Activated CD4-positive, alpha-beta memory T cell treated with anti-CD3 and anti-CD28 coated beads for 36 hours (primary cell): ENCODE data around the gene KIN. TPM values are rescaled to one million over a fixed set of nuclear protein-coding genes. Genes with fewer than 3 reads are reported as not detected.

Experiments used
- CTCF ChIA-PET: fragments of 350-600 bp; sonication (Branson Sonifier 250); formaldehyde crosslinking; loops from one replicate; lab custom pipeline; 2021; ENCODE audit warnings: antibody characterized with exemption, inconsistent platforms; lab: Charles Lee
- POLR2A ChIA-PET: fragments of 350-600 bp; sonication (Branson Sonifier 250); formaldehyde crosslinking; loops from one replicate; lab custom pipeline; 2021; ENCODE audit warnings: antibody characterized with exemption; lab: Charles Lee
- DNase-seq: peaks from one replicate; pipeline ENCODE4 v3.0.0-alpha.2; 2020
- H3K27ac Mint-ChIP-seq: one replicate; pipeline ENCODE4 v1.8.0; 2021; ENCODE audit warnings: mixed read lengths
- H3K27me3 Mint-ChIP-seq: one replicate; pipeline ENCODE4 v1.8.0; 2021; ENCODE audit warnings: mixed read lengths
- H3K36me3 Mint-ChIP-seq: one replicate; pipeline ENCODE4 v1.8.0; 2021; ENCODE audit warnings: mixed read lengths
- H3K4me1 Mint-ChIP-seq: one replicate; pipeline ENCODE4 v1.8.0; 2021; ENCODE audit warnings: low read depth, mixed read lengths
- H3K4me3 Mint-ChIP-seq: one replicate; pipeline ENCODE4 v1.8.0; 2021; ENCODE audit warnings: mild to moderate bottlenecking, mixed read lengths
- H3K9me3 Mint-ChIP-seq: one replicate; pipeline ENCODE4 v1.8.0; 2021; ENCODE audit warnings: mixed read lengths
- intact Hi-C: fragments of 100-400 bp; cut with micrococcal nuclease; formaldehyde crosslinking; loops from one replicate; pipeline ENCODE4 v1.15.1; 2023
- total RNA-seq, 2 experiments: library from RNA; stranded (reverse); gene quantifications; one replicate each; pipeline ENCODE4 v1.2.3, GENCODE V29; 2021

KIN gene
- total RNA-seq, 2 experiments from 2014 or later: 10.9 to 11.5 TPM

GRCh38 chr10:7702288-7702812, 85.4 kb downstream of the KIN start:
- no peak overlapping the region for H3K27ac Mint-ChIP-seq
- ChIA-PET POLR2A (no interaction called here), CTCF (interaction anchor here (1.5 kb wide), 1 partner anchor 15 kb away, joined by 4 read pairs; no protein-coding TSS in a partner anchor)
- H3K36me3 Mint-ChIP-seq: no peaks in the 10 kb centered on the region
- intact Hi-C loops: no loop called here
- peaks cover 36% of the 10 kb centered on the region for H3K27me3 Mint-ChIP-seq
- no peak overlapping the region for H3K4me3 Mint-ChIP-seq
- no peaks in the 10 kb centered on the region for H3K4me1 Mint-ChIP-seq
- DNase-seq: no peak
- H3K9me3 Mint-ChIP-seq: no peaks in the 10 kb centered on the region

- POLR2A ChIA-PET: interaction anchor here (0.7 kb wide), 1 partner anchor 1629 kb away, joined by 3 read pairs; no protein-coding TSS in a partner anchor
These were observed 86.5 kb downstream of the KIN start for GRCh38 chr10:7701158-7701742.

More at GRCh38 chr10:7701158-7701742, 86.5 kb downstream of the KIN start:
- Mint-ChIP-seq H3K4me3 (no peak overlapping the region), H3K9me3 (no peaks in the 10 kb centered on the region), H3K27ac (no peak overlapping the region), H3K36me3 (no peaks in the 10 kb centered on the region), H3K27me3 (peaks cover 33% of the 10 kb centered on the region), H3K4me1 (no peaks in the 10 kb centered on the region)
- intact Hi-C loops: no loop called here
- CTCF ChIA-PET: interaction anchor here (1.1 kb wide), 1 partner anchor 14 kb away, joined by 5 read pairs; no protein-coding TSS in a partner anchor
- DNase-seq: no peak

Other genes with a start within 250 kb of the KIN start
- gene ITIH5, start 121.0 kb downstream of the KIN start, total RNA-seq: not detected
- not detected for gene ITIH2, start 84.7 kb downstream of the KIN start, total RNA-seq
- 100 to 1,000 TPM; 281 to 295 TPM for gene ATP5F1C, start 184 bp upstream of the KIN start, total RNA-seq
- gene TAF3, start 30.5 kb upstream of the KIN start, total RNA-seq: 10 to 100 TPM; 12.2 to 12.3 TPM